Left ventricle myocardium superior (tissue), 1 donor: Measurements from ENCODE around the gene SNRPB2. TPM values are rescaled to one million over a fixed set of nuclear protein-coding genes. Genes with fewer than 3 reads are reported as not detected.

ENCODE experiments used
- ATAC-seq: fragments of 200-7000 bp; cut with Tn5 transposase; one replicate; pipeline ENCODE4 v1.9.1; 2020; ENCODE audit warnings: mild to moderate bottlenecking, moderate library complexity
- DNase-seq: peaks from one replicate; pipeline ENCODE4 v3.0.0-alpha.2; 2020
- intact Hi-C: fragments of 100-400 bp; cut with micrococcal nuclease; formaldehyde crosslinking; loops from one replicate; pipeline ENCODE4 v1.11.0; 2022
- long read RNA-seq: library from polyadenylated mRNA; unstranded; transcript quantifications from one replicate; pipeline ENCODE4 v2.0.0, GENCODE V29; 2021
- total RNA-seq: library from RNA; stranded (reverse); fragmentation: NEBNext Ultra II Directional; extraction: Animal tissue kit (Norgen Biotek cat#: 25700); gene quantifications from one replicate; pipeline ENCODE4 v1.2.1, GENCODE V29; 2021
- donor health status: DM: no; HTN: yes; CAD: no; lungs with severe emphysema.

SNRPB2 gene
- 34.2 TPM for total RNA-seq
- long read RNA-seq, transcript SNRPB2-201 (7 exons, 2,452 nt), result major isoform, 26 of 47 reads
- long read RNA-seq, transcript SNRPB2-202 (7 exons, 1,588 nt), result minor isoform, 6 of 47 reads
- long read RNA-seq, partial matches to known transcripts, result 14 of 47 reads
- long read RNA-seq, other reads (novel, unspliced or antisense), result 1 of 47 reads

DNA sequence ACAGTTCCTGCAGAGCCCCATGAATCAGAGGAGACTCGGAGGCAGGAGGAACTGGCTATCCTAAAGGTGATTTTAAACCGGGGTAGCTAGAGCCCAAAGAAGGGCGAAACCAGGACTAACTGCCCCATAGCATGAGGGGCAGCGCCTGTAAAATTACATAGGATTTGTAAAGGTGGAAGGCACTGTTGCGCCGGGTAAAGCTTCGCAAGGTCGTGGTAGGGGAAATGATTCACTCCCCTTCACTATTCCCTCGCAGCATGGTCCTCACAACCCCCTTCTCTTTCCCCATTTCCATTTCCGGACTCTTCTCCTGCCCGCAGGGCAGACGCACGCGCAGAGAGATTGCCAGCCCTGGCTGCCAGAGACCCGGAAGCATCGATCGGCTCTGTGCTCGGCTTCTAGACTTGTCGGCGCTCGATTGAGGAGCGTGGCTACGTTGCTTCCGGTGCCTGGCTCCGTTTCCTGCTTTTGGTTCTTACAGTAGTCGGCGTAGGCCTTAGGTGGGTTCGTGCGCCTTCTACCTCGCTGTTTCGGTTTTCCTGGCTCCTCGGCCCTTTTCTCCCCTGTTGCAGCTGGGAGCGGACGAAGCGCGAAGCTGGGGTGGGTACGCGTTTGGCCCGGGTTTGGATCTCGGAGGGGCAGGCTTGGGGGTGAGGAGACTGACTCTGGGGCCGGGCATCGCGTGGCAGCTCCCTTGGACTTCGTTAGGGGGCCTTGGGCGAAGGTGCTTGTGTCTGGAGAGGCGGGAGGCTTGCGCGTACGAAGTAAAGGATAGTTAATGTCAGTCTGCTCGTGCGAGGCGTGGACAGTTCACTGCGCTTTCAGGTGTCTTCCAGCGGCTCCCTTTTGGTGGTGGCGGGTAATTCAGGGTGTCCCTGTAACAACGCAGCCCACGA lies at the start of gene SNRPB2:
Gene SNRPB2, plus strand, starts transcription at position 462 of the 896 bp plus-strand sequence. CDS start 1,677 bp downstream, outside the sequence.
- intact Hi-C loops, result loop anchor here (10.0 kb wide), 1 partner anchor 155 kb away; the partner anchor contains the start of gene KIF16B
- peak; percentile 100 for ATAC-seq
- DNase-seq, result peak; percentile 94

DNA sequence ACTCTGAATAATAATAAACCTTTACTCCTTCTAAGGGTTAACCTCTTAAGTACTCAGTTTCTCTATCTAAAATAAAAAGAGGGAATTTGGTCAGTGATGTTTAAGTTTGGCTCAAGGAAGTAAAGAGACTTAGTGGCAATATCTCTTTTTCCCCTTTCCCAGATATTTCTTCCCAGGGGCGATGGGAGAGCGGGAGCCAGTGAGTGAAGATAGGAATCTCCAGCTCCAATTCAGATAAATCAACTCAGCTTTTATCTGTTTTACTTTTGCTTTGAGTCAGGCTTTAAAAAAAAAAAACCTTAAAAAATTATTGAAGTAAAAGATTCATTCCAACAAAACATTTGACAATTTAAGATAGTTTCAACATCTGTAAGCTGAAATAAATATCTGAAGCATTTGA lies 45.4 kb upstream of the SNRPB2 start:
- ATAC-seq (no peak), DNase-seq (no peak)
- intact Hi-C loops, result no loop called here

DNA sequence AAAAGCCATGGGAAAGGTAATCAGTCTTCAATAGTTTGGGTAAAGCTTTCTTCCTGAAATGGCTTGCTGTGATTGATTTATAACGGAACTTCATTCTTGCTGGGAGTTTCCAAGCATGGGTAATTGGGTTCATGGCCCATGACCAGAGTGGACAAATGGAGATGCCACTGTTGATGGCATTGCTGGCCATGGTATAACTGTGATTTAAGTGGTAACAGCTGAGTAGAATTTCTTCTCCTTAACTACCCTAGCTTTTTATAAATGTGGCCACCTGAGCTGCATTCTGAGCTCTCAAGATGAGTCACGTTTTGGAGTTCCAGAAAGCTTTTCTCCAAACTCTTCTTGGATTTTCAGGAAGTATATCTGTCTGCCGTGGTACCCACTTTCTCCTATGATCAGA lies 39.9 kb upstream of the SNRPB2 start:
- ATAC-seq, result no peak
- DNase-seq, result no peak
- intact Hi-C loops, result no loop called here

DNA sequence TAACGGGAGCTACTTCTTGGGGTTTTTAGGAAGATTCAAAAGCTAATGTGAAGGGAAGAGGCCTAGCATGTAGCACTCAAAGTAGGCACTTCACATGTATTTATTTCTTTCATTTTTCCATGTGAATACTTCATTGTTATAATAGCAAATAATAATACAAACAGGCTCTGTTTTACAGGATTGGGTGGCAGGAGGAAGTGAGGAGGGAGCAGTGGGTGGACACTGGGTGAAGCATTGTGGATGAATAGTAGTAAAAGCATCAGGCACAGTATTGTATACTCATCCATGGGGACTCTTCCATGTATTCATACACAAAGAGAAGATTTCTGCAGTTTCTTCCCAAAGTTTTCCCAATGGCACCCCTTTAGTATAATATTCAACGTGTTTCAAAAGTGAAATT lies 38.4 kb upstream of the SNRPB2 start:
- no peak for ATAC-seq
- no peak for DNase-seq
- intact Hi-C loops, result no loop called here

DNA sequence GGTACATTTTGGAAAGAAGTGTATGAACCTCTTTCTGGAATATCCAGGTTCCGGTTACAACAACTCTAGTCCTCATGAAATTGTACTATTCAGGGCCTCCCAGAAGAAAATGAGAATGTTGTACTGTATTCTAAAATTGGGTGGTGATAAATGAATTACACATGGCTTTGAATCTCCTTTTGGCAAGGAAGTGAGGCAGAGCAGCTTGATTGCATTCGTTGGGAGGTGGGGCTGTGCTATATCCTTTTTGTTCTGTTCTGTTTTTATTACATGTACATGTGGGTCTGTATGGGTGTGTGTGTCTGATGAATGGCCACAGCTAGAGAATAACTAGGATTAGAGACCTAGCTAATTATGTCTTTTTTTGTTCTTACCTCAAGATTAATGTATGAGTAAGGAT lies 37.8 kb upstream of the SNRPB2 start:
- ATAC-seq, result no peak
- intact Hi-C loops, result no loop called here
- no peak for DNase-seq

DNA sequence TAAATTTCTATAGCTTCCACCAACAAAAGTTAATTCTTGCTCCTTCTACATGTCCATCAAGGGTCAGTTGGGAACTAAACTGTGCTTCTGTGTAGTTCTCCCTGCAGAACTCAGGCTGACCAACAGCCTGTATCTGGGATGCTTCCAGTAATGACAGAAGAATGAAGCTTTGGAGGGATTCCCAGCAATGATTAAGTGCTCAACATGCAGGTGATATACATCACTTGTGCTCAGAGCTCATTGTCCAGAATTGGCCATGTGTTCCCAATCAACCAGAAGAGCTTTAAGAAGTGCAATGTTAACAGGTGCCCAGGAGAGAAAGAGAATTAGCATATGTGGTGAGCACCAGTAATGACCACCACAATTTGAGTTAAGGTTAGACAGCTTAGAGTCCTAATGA lies 37.4 kb upstream of the SNRPB2 start:
- intact Hi-C loops, result no loop called here
- no peak for ATAC-seq

DNA sequence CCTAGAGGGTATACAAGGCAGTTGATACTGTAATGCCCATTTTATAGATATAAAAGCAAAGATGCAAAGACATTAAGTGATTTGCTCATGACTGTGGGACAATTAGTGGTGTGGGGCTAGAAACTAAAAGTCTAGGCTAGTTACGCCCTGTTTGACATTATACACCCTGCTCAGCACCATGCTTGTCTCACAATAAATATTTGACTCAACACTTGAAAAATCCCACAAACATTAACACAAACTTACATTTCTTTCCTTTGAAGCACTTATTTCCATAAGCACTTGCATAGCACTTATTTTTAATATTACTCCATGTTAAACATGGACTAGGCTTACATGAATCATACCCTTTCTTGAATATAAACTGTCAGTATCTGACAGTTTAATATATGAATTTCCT lies 36.5 kb upstream of the SNRPB2 start:
- intact Hi-C loops, result no loop called here

More for the DNA sequence above, 37.4 kb upstream of the SNRPB2 start:
- DNase-seq, result no peak

DNA sequence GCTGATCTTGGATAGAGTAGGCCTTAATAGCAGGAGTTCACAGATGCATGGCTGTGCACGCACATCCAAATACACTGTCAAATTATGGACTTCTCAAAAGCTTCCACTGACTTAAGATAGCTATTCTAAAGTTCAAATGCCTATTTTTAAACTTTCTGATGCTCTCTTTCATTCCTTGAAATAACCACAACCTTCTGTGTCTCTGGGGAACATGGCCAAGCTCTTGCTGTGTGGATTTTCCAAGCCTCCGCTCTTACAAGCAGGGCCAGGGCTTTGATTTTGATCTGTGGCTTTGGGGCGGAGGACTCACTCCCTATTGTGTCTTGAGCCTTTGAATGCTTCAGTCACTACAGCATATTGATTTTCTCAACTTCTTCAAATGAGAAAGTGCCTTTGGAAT lies 35.7 kb upstream of the SNRPB2 start:
- no peak for ATAC-seq
- intact Hi-C loops, result no loop called here
- no peak for DNase-seq

More for the DNA sequence above, 36.5 kb upstream of the SNRPB2 start:
- DNase-seq (no peak), ATAC-seq (no peak)

DNA sequence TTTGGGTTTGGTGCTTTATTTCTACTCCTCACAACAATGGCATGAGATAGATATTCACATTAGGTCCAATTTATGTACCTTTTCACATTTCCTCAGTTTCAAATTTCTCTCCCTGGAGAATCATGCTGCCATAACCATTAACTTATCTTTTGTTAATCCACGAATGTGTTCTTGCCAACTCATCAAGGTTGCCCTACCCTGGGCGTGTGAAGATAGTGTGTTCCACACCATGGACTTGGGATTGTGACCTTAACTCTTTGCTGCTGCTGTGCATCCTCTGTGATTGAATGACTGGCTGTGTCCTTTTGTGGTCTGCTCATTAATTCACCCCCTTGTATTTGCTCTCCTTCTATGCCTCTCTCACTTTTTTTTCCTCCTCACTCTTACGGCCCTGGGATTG lies 34.2 kb upstream of the SNRPB2 start:
- ATAC-seq (no peak), DNase-seq (no peak)
- intact Hi-C loops, result no loop called here

DNA sequence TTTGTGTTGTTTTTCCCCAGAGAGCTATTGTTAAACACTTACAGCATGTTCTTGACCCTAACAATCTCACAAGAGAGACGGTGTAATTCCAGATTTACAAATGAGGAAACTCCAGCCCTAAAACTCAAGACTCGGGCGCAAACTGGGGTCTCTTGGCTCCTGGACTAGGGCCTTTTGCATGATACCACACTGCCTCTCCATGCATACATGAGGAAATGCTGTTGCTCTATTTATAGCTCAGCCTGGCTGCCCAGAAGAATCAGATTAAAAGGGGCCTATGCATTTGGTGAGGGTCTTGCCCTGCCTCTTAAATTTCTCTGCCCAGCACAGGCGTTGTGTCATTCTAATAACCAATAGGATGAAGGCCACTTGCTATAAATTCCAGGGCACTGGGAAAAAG lies 30.5 kb upstream of the SNRPB2 start:
- intact Hi-C loops, result no loop called here
- no peak for ATAC-seq
- no peak for DNase-seq

DNA sequence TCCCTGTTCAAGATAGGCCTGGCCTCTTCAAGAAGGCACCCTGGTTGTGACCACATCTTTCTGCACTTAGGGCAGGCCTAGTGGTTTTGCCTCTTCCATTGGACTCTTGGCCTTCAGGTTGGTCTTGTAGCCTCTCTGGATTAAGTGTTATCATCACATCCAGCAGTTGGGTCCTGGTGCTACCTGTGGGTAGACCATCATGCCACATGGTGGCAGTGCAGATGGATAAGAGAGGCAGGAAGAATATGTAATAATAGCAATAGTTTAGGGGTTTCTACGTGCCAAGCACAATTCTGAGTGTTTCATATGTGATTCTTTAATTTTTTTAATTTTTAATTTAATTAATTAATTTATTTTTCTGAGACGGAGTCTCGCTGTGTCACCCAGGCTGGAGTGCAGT lies 28.5 kb upstream of the SNRPB2 start:
- DNase-seq (no peak), ATAC-seq (no peak)
- intact Hi-C loops, result no loop called here

DNA sequence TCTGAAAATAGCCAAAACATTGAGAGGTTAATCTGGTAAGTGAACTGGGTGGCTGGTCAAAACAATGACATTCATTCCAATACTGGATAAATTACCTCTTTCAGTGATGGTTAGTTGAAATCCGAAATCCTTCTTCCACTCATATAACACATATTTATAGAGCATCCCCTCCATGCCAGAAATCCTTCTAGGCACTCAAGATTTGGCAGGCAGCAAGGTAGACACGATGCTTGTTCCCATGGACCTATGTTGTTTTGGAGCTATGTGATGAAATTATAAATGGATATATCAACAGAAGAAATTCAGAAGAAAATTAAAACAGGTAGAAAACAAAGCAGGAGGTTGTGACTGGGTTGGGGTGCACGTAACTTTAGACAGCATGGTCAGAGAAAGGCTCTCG lies 26.3 kb upstream of the SNRPB2 start:
- intact Hi-C loops, result no loop called here
- ATAC-seq, result peak; percentile 53

DNA sequence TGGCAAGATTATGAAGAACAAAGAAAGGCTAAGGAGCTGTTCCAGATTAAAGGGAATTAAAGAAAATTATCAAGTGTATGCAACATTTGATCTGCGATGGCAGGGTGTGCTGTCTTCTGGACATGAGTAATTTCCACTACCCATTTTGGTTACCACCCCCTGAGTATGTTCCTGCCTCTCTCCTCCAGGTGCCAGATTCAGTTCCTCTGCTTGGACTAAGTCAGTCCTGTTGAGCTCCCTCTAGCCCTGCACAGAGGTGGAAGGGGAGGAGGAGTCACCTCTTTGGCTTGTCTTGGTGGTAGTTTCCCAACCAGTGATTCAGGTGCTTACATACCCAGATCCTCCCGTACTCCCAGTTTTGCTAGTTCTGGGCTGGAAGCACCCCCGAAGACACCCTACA lies 22.2 kb upstream of the SNRPB2 start:
- ATAC-seq (no peak), DNase-seq (no peak)
- intact Hi-C loops, result no loop called here

More for the DNA sequence above, 26.3 kb upstream of the SNRPB2 start:
- DNase-seq, result no peak

DNA sequence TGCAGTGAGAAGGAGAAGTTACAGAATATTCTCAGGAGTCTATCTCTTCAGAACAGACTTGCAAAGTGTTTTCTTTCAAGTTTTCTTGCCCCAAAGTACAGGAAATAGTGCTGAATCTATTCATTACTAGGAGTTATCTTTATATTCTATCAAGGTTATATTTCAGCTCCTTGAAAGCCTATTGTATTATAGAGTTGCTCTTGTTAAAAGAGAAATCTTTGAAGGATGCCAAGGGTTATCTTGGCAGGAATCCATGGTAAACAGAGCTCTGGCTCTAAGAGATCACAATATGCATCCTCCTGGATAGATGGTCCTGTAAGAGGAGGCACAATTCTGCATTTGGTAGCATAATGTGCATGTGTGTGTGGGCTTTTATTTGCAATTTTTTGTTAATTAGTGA lies 21.2 kb upstream of the SNRPB2 start:
- ATAC-seq (no peak), DNase-seq (no peak)
- intact Hi-C loops, result no loop called here

DNA sequence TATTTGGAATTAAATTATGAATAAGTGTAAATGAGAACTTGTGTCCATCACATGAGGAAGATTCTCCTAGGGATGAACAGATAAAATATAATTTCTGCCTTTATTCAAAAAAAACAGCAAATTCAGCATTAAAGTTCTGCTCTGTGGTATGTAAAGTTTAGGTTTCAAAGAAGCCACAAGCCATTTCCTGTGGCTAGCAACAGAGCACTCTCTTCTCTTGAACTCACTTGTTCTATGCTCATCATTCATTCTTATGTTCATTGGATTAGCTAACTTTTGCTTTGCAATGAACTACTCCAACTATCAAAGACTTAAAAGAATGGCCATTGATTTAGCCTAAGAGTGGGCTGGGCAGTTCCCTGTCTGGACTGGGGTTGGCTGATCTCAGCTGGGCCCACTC lies 20.8 kb upstream of the SNRPB2 start:
- intact Hi-C loops, result no loop called here
- no peak for ATAC-seq
- DNase-seq, result no peak

DNA sequence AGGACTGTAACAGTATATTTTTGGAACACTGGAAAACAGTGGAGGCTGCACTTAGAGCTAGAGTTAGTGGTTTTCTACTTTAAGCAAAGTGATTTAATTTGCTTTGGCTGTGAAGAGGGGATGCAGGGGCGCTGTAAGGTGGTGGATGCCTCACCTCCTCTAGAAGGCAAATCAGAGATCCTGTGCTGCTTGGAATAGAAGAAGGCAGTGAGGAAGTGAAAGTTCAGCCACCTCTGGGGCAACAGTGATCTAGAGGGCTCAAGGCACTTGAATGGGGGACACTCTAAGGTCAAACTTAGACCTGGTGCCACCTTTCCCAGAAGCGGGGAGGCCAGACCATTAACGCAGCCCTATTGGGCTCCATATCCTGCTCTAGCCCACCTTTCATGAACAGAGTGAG lies 19.0 kb upstream of the SNRPB2 start:
- no peak for ATAC-seq
- no peak for DNase-seq
- intact Hi-C loops, result no loop called here

DNA sequence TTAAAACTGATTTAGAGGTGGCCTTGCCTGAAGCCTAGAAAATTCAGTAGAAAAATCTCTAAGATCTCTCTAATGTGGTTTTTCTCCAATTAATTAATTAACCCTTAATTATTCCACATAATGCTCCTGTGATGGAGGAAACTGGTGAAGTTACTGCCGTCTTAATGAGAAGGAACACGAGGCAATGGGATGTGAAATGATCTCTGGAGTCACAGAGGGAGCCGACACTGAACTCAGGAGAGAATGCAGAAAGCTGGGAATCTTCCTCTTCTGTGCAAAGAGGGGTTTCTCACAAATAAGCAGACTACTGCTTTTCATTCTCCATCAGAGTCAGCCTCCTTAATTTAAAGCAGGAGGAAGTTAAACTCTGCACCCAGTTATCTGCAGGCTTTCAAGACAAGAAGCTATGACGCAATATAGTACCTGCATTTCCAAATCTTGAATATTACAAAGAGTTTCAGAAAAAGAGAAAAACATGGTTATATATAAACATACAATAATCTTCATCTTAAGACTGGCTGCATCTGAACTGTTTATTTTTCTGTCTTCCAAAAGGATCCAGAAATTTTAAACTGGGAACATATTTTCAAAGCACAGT lies 18.1 kb upstream of the SNRPB2 start:
- intact Hi-C loops, result no loop called here
- no peak for DNase-seq
- ATAC-seq, result no peak

DNA sequence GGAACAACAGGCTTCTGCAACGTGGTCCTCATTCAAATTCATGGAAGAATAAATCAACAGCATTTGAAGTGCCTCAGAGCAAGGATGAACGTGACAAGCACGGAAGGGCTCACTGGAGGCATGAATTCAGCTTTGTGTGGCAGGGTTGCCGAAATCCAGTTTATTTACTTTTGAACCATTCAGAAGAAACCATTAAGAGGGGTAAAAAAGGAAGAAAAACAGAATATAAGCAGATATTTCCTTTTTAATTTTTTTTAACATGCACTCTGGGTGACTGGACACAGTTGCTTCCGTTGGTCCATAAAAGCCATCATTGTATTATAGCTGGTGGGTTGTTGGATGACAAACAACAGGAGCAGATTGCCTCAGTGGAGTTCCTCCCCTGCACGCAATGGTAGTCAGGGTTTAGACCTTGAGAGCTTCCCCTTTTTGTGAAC lies 17.3 kb upstream of the SNRPB2 start:
- DNase-seq (no peak), ATAC-seq (no peak)

DNA sequence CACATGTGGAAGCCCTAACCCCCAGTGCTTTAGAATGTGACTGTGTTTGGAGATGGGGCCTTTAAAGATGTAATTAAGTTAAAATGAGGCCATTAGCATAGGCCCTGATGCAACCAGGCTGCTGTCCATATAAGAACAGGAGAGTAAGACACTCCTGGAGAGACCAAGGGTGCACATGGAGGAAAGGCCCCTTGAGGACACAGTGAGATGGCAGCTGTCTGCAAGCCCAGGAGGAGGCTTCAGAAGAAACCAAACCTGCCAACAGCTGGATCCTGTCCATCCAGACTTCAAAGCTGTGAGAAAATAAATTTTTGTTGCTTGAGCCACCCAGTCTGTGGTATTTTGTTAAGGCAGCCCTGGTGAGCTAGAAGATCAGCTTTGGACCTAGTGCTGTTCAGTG lies 16.8 kb upstream of the SNRPB2 start:
- DNase-seq (no peak), ATAC-seq (no peak)
- intact Hi-C loops, result no loop called here

More for the DNA sequence above, 17.3 kb upstream of the SNRPB2 start:
- intact Hi-C loops, result no loop called here

DNA sequence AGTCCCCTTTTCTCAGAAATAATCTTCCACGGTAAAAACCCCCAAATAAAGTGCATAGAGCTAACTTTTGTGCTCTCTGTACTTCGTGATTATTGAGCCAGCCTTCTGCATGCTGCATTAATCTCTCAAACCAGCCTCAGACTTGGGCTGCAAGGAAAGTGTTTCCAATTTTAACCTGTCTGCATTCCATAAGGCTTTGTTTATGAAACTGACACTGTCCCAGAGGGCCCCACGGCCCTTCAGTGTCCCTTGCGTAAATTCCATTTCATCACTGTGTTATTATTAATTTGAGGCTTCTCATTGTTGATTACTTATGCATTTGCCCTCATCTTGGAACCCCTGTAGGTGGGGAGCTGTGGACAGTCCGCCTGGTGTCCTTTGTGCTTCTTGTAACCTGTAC lies 15.6 kb upstream of the SNRPB2 start:
- DNase-seq, result no peak
- peak; percentile 80 for ATAC-seq
- intact Hi-C loops, result no loop called here
